Measurements from ENCODE around the gene NTM.

DNA sequence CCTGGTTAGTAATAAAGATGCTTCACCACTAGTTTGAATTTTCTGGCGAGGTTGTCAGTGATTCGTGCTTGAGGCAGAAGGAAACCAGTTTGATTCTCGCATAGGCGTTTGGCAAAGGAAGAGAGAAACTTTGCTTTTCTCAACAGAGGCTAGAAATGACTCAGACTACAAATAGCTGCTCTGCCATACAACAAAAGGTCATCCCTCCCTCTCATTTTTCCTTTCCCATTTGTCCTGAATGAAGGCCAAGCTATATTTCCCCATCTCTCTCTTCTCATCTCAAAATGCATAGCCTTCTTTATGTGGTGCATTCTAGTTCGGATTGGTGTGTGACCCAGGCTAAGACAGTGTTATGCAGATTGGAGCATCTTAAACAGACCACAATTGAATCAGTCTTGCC lies 741.4 kb downstream of the NTM start:
- TF ChIP-seq CTCF (IDR thresholded peaks at IDR 0.05 in 2 of 3, conservative IDR thresholded peaks at IDR 0.05 in 1 of 3; ENCODE audit: borderline replicate concordance in 1 of 3, insufficient read depth in 1 of 3, low read depth in 2 of 3, low read length in 2 of 3) (no peak), REST (IDR thresholded peaks at IDR 0.05; ENCODE audit: low read depth) (no peak), POLR2A (IDR thresholded peaks at IDR 0.05; ENCODE audit: borderline replicate concordance, extremely low read depth, insufficient read depth, insufficient read length) (no peak), EZH2 (IDR thresholded peaks at IDR 0.05) (no peak), ZNF274 (IDR thresholded peaks at IDR 0.05; ENCODE audit: low read depth, low read length) (no peak), POLR2AphosphoS5 (IDR thresholded peaks at IDR 0.05; ENCODE audit: low read depth, low read length) (no peak), EZH2phosphoT487 (IDR thresholded peaks at IDR 0.05; ENCODE audit: borderline replicate concordance) (no peak)
- TF ChIP-seq, protein P1, sequence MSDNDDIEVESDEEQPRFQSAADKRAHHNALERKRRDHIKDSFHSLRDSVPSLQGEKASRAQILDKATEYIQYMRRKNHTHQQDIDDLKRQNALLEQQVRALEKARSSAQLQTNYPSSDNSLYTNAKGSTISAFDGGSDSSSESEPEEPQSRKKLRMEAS (IDR thresholded peaks at IDR 0.05) = no peak

Measured in HCT116 (cell line).